Effector memory CD8-positive, alpha-beta T cell (primary cell): ENCODE results near the gene TCEANC2.

Experiments used
- ATAC-seq: fragments of 150-1000 bp; cut with Tn5 transposase; replicated peaks from 2 replicates; pipeline ENCODE4 v1.10.0; 2021; ENCODE audit warnings: mild to moderate bottlenecking, moderate library complexity
- DNase-seq, 3 experiments: peaks; one replicate each; pipeline ENCODE4 v3.0.0; 2021
- H3K27ac Mint-ChIP-seq, 2 donors: one replicate each; pipeline ENCODE4 v1.8.0; 2022; ENCODE audit warnings: mild to moderate bottlenecking in 2 of 2, mixed read lengths in 2 of 2, moderate library complexity in 2 of 2
- H3K27me3 Mint-ChIP-seq, 2 donors: one replicate each; pipeline ENCODE4 v1.8.0; 2022; ENCODE audit warnings: mixed read lengths in 2 of 2
- H3K36me3 Mint-ChIP-seq: one replicate; pipeline ENCODE4 v1.8.0; 2022; ENCODE audit warnings: mild to moderate bottlenecking, moderate library complexity, mixed read lengths; ENCODE audit not compliant: insufficient read depth
- H3K4me1 Mint-ChIP-seq, 2 donors: one replicate each; pipeline ENCODE4 v1.8.0; 2022; ENCODE audit warnings: low read depth in 2 of 2, mixed read lengths in 2 of 2
- H3K4me3 Mint-ChIP-seq, 2 donors: one replicate each; pipeline ENCODE4 v1.8.0; 2022; ENCODE audit warnings: mild to moderate bottlenecking in 2 of 2, mixed read lengths in 2 of 2, moderate library complexity in 2 of 2
- H3K9me3 Mint-ChIP-seq, 2 donors: one replicate each; pipeline ENCODE4 v1.8.0; 2022; ENCODE audit warnings: mixed read lengths in 2 of 2

The TCEANC2 gene

GRCh38 chr1:54127594-54128300 lies 74.3 kb downstream of the TCEANC2 start:
- H3K4me3 Mint-ChIP-seq: no peak overlapping the region
- no peaks in the 10 kb centered on the region for H3K4me1 Mint-ChIP-seq
- H3K9me3 Mint-ChIP-seq: no peaks in the 10 kb centered on the region
- peaks cover 8 to 14% of the 10 kb centered on the region in 2 donors for H3K27me3 Mint-ChIP-seq
- DNase-seq (no peak), ATAC-seq (no peak)
- H3K36me3 Mint-ChIP-seq: no peaks in the 10 kb centered on the region
- no peak overlapping the region for H3K27ac Mint-ChIP-seq

- H3K4me3 Mint-ChIP-seq: no peak overlapping the region
- H3K36me3 Mint-ChIP-seq: no peaks in the 10 kb centered on the region
- H3K27me3 Mint-ChIP-seq: peaks cover 8 to 14% of the 10 kb centered on the region in 2 donors
- ATAC-seq: no peak
- H3K27ac Mint-ChIP-seq: no peak overlapping the region
- DNase-seq: no peak
- no peaks in the 10 kb centered on the region for H3K9me3 Mint-ChIP-seq
- no peaks in the 10 kb centered on the region for H3K4me1 Mint-ChIP-seq
Observed at GRCh38 chr1:54129858-54130257, 76.5 kb downstream of the TCEANC2 start.

- Mint-ChIP-seq H3K9me3 (no peaks in the 10 kb centered on the region), H3K4me3 (no peak overlapping the region), H3K27me3 (peaks cover 12 to 14% of the 10 kb centered on the region in 2 donors), H3K4me1 (no peaks in the 10 kb centered on the region), H3K27ac (peak overlapping the region in 1 of 2 donors; percentile 27), H3K36me3 (no peaks in the 10 kb centered on the region)
- DNase-seq (no peak), ATAC-seq (no peak)
Observed at GRCh38 chr1:54131419-54131818, 78.0 kb downstream of the TCEANC2 start.

- H3K9me3 Mint-ChIP-seq: no peaks in the 10 kb centered on the region
- H3K27me3 Mint-ChIP-seq: peaks cover 12 to 14% of the 10 kb centered on the region in 2 donors
- no peaks in the 10 kb centered on the region for H3K36me3 Mint-ChIP-seq
- ATAC-seq (no peak), DNase-seq (no peak)
- no peaks in the 10 kb centered on the region for H3K4me1 Mint-ChIP-seq
- no peak overlapping the region for H3K4me3 Mint-ChIP-seq
- no peak overlapping the region for H3K27ac Mint-ChIP-seq
Observed at GRCh38 chr1:54132495-54132894, 79.1 kb downstream of the TCEANC2 start.

- Mint-ChIP-seq H3K36me3 (no peaks in the 10 kb centered on the region), H3K9me3 (no peaks in the 10 kb centered on the region), H3K4me3 (no peak overlapping the region), H3K27me3 (peaks cover 0 to 5% of the 10 kb centered on the region in 2 donors), H3K4me1 (peaks cover 0 to under 1% of the 10 kb centered on the region in 2 donors), H3K27ac (no peak overlapping the region)
- ATAC-seq (no peak), DNase-seq (no peak)
Observed at GRCh38 chr1:54134295-54134694, 80.9 kb downstream of the TCEANC2 start.

GRCh38 chr1:54135436-54136120 lies 82.2 kb downstream of the TCEANC2 start:
- Mint-ChIP-seq H3K27ac (peak overlapping the region in 1 of 2 donors; percentile 59), H3K4me1 (peaks cover 0 to 2% of the 10 kb centered on the region in 2 donors), H3K9me3 (no peaks in the 10 kb centered on the region), H3K4me3 (no peak overlapping the region), H3K36me3 (no peaks in the 10 kb centered on the region), H3K27me3 (peaks cover 0 to 5% of the 10 kb centered on the region in 2 donors)
- ATAC-seq (no peak), DNase-seq (no peak)

GRCh38 chr1:54136269-54136896 lies 83.0 kb downstream of the TCEANC2 start:
- Mint-ChIP-seq H3K27ac (peak overlapping the region in 1 of 2 donors; percentile 59), H3K4me3 (no peak overlapping the region), H3K9me3 (no peaks in the 10 kb centered on the region), H3K4me1 (peaks cover 0 to 2% of the 10 kb centered on the region in 2 donors), H3K36me3 (no peaks in the 10 kb centered on the region), H3K27me3 (peaks cover 4 to 5% of the 10 kb centered on the region in 2 donors)
- ATAC-seq (no peak), DNase-seq (no peak)

- Mint-ChIP-seq H3K36me3 (no peaks in the 10 kb centered on the region), H3K4me1 (peaks cover 0 to 2% of the 10 kb centered on the region in 2 donors), H3K4me3 (no peak overlapping the region), H3K27ac (no peak overlapping the region), H3K27me3 (peaks cover 5 to 11% of the 10 kb centered on the region in 2 donors), H3K9me3 (no peaks in the 10 kb centered on the region)
- DNase-seq: no peak
- no peak for ATAC-seq
Observed at GRCh38 chr1:54136963-54137533, 83.6 kb downstream of the TCEANC2 start.

- Mint-ChIP-seq H3K27me3 (peaks cover 5 to 13% of the 10 kb centered on the region in 2 donors), H3K27ac (no peak overlapping the region)
- no peak for ATAC-seq
Observed at GRCh38 chr1:54137534-54138061, 84.2 kb downstream of the TCEANC2 start.

GRCh38 chr1:54138994-54139393 lies 85.6 kb downstream of the TCEANC2 start:
- H3K4me1 Mint-ChIP-seq: peaks cover 0 to 2% of the 10 kb centered on the region in 2 donors
- no peaks in the 10 kb centered on the region for H3K36me3 Mint-ChIP-seq
- no peaks in the 10 kb centered on the region for H3K9me3 Mint-ChIP-seq
- H3K27me3 Mint-ChIP-seq: peaks cover 5 to 22% of the 10 kb centered on the region in 2 donors
- H3K4me3 Mint-ChIP-seq: no peak overlapping the region
- H3K27ac Mint-ChIP-seq: no peak overlapping the region
- DNase-seq: no peak
- no peak for ATAC-seq

More at GRCh38 chr1:54137534-54138061, 84.2 kb downstream of the TCEANC2 start:
- no peaks in the 10 kb centered on the region for H3K36me3 Mint-ChIP-seq
- H3K4me3 Mint-ChIP-seq: no peak overlapping the region
- no peaks in the 10 kb centered on the region for H3K9me3 Mint-ChIP-seq
- H3K4me1 Mint-ChIP-seq: peaks cover 0 to 2% of the 10 kb centered on the region in 2 donors
- no peak for DNase-seq

- Mint-ChIP-seq H3K27me3 (peaks cover 5 to 22% of the 10 kb centered on the region in 2 donors), H3K9me3 (no peaks in the 10 kb centered on the region), H3K36me3 (no peaks in the 10 kb centered on the region), H3K4me1 (peaks cover 0 to 2% of the 10 kb centered on the region in 2 donors), H3K27ac (no peak overlapping the region), H3K4me3 (no peak overlapping the region)
- ATAC-seq (no peak), DNase-seq (no peak)
Observed at GRCh38 chr1:54139711-54140110, 86.3 kb downstream of the TCEANC2 start.

- no peaks in the 10 kb centered on the region for H3K9me3 Mint-ChIP-seq
- no peaks in the 10 kb centered on the region for H3K36me3 Mint-ChIP-seq
- H3K4me1 Mint-ChIP-seq: peaks cover 0 to 2% of the 10 kb centered on the region in 2 donors
- no peak overlapping the region for H3K27ac Mint-ChIP-seq
- ATAC-seq (no peak), DNase-seq (no peak)
- no peak overlapping the region for H3K4me3 Mint-ChIP-seq
- H3K27me3 Mint-ChIP-seq: peaks cover 0 to 22% of the 10 kb centered on the region in 2 donors
Observed at GRCh38 chr1:54142146-54142900, 88.9 kb downstream of the TCEANC2 start.

GRCh38 chr1:54144366-54144765 lies 91.0 kb downstream of the TCEANC2 start:
- Mint-ChIP-seq H3K4me1 (peaks cover 0 to under 1% of the 10 kb centered on the region in 2 donors), H3K36me3 (no peaks in the 10 kb centered on the region), H3K27ac (no peak overlapping the region), H3K9me3 (no peaks in the 10 kb centered on the region), H3K4me3 (no peak overlapping the region), H3K27me3 (peaks cover 0 to 22% of the 10 kb centered on the region in 2 donors)
- DNase-seq (no peak), ATAC-seq (no peak)
